Lower leg skin (tissue), 3 donors: ENCODE results near the gene KASH5.

ENCODE experiments used
- CTCF ChIP-seq, 3 donors: fragments of 450-650 bp; IDR thresholded peaks; one replicate each; pipeline ENCODE4 v1.5.1; 2016; ENCODE audit warnings: antibody characterized with exemption in 3 of 3, mild to moderate bottlenecking in 3 of 3, moderate library complexity in 2 of 3
- POLR2A ChIP-seq, 2 donors: fragments of 450-650 bp; IDR thresholded peaks; one replicate each; pipeline ENCODE4 v1.6.1; 2016 to 2017; ENCODE audit warnings: antibody characterized with exemption in 2 of 2, mild to moderate bottlenecking in 1 of 2, moderate library complexity in 1 of 2

GRCh38 chr19:49340865-49341718, 47.0 kb upstream of the KASH5 start:
- TF ChIP-seq CTCF (IDR thresholded peaks at IDR 0.05) (no peak), POLR2A (IDR thresholded peaks at IDR 0.05) (no peak)
